OCI-LY7 (cell line): Measurements from ENCODE around the gene SPATS2L. TPM values are rescaled to one million over a fixed set of nuclear protein-coding genes. Genes with fewer than 3 reads are reported as not detected.

Experiments
- BruUV-seq: library from RNA; stranded (reverse); fragments of 400-500 nt; replicated peaks from 2 replicates; lab custom pipeline; 2021; lab: Mats Ljungman, UMichigan
- CTCF ChIA-PET: fragments of 300-600 bp; sonication (Branson Sonifier 250); formaldehyde crosslinking; loops from one replicate; lab custom pipeline; 2022; ENCODE audit warnings: antibody characterized with exemption; ENCODE audit not compliant: unreplicated experiment; lab: Charles Lee
- POLR2A ChIA-PET: fragments of 300-600 bp; sonication (Branson Sonifier 250); formaldehyde crosslinking; loops from one replicate; lab custom pipeline; 2022; ENCODE audit warnings: antibody characterized with exemption; lab: Charles Lee
- DNase-seq: peaks from one replicate; pipeline ENCODE4 v3.0.0-alpha.2; 2015; ENCODE audit warnings: low spot score
- H2AFZ ChIP-seq: fragments of 200-600 bp; sonication (generic), shearing (Covaris generic); 2 replicates; pipeline ENCODE4 v1.6.1; 2014; ENCODE audit warnings: mild to moderate bottlenecking, antibody characterized with exemption, low read length, moderate library complexity
- H3K27ac ChIP-seq: fragments of 200-600 bp; sonication (generic); 2 replicates; pipeline ENCODE4 v1.5.1; 2014; ENCODE audit warnings: mixed run types, low read depth, mild to moderate bottlenecking, moderate library complexity, low read length, inconsistent platforms; ENCODE audit not compliant: poor library complexity, severe bottlenecking
- H3K36me3 ChIP-seq: fragments of 200-600 bp; sonication (generic); 2 replicates; pipeline ENCODE4 v1.6.1; 2014; ENCODE audit warnings: mild to moderate bottlenecking, antibody characterized with exemption, low read length, moderate library complexity, mixed read lengths; ENCODE audit not compliant: insufficient read depth
- H3K4me1 ChIP-seq: fragments of 200-600 bp; sonication (generic); 2 replicates; pipeline ENCODE4 v1.5.1; 2014; ENCODE audit warnings: mild to moderate bottlenecking, low read length; ENCODE audit not compliant: insufficient read depth, poor library complexity, severe bottlenecking
- H3K4me2 ChIP-seq: fragments of 200-600 bp; sonication (generic); 2 replicates; pipeline ENCODE4 v1.6.1; 2014; ENCODE audit warnings: mild to moderate bottlenecking, low read length
- H3K4me3 ChIP-seq: fragments of 200-600 bp; sonication (generic); 2 replicates; pipeline ENCODE4 v1.5.1; 2014; ENCODE audit warnings: mild to moderate bottlenecking, low read depth, low read length; ENCODE audit not compliant: poor library complexity, severe bottlenecking
- H3K79me2 ChIP-seq: fragments of 200-600 bp; sonication (generic); 2 replicates; pipeline ENCODE4 v1.6.1; 2016; ENCODE audit warnings: low read depth, mild to moderate bottlenecking, low read length, moderate library complexity, mixed read lengths; ENCODE audit not compliant: insufficient read depth
- H3K9me2 ChIP-seq: fragments of 200-600 bp; sonication (generic); 2 replicates; pipeline ENCODE4 v1.6.1; 2016; ENCODE audit warnings: mild to moderate bottlenecking, low read length, mixed read lengths; ENCODE audit not compliant: insufficient read depth
- H3K9me3 ChIP-seq: fragments of 200-600 bp; sonication (generic); 2 replicates; pipeline ENCODE4 v1.6.1; 2014; ENCODE audit warnings: mild to moderate bottlenecking, mixed run types, low read length, mixed read lengths
- H4K20me1 ChIP-seq: fragments of 200-600 bp; sonication (generic); 2 replicates; pipeline ENCODE4 v1.6.1; 2014; ENCODE audit warnings: mild to moderate bottlenecking, antibody characterized with exemption, low read length, moderate library complexity, mixed read lengths; ENCODE audit not compliant: insufficient read depth
- EZH2phosphoT487 ChIP-seq: fragments of 200-600 bp; sonication (generic); IDR thresholded peaks from 2 replicates; pipeline ENCODE4 v1.6.1; 2018; ENCODE audit warnings: low read depth, borderline replicate concordance, mild to moderate bottlenecking, mixed run types, antibody characterized with exemption, low read length, moderate library complexity, mixed read lengths
- intact Hi-C: fragments of 100-400 bp; cut with micrococcal nuclease; formaldehyde crosslinking; loops from one replicate; pipeline ENCODE4 v1.10.0; 2022; ENCODE audit not compliant: unreplicated experiment
- total RNA-seq, 2 experiments: library from RNA; depleted of rRNA in 1 of 2; stranded (reverse); fragments of >200 nt in 1 of 2; shearing (Covaris generic) in 1 of 2; gene quantifications; 2 replicates each; pipeline ENCODE4 v1.2.3, GENCODE V29; 2014 to 2022
- TF ChIP-seq, protein P1 (sequence below): fragments of 200-600 bp; sonication (generic); conservative IDR thresholded peaks from 2 replicates; pipeline ENCODE4 v1.5.1; 2014; ENCODE audit warnings: mild to moderate bottlenecking, antibody characterized with exemption, low read length, moderate library complexity, mixed read lengths

SPATS2L gene
- total RNA-seq, 2 experiments from 2014 or later: 3.1 to 5.2 TPM

DNA sequence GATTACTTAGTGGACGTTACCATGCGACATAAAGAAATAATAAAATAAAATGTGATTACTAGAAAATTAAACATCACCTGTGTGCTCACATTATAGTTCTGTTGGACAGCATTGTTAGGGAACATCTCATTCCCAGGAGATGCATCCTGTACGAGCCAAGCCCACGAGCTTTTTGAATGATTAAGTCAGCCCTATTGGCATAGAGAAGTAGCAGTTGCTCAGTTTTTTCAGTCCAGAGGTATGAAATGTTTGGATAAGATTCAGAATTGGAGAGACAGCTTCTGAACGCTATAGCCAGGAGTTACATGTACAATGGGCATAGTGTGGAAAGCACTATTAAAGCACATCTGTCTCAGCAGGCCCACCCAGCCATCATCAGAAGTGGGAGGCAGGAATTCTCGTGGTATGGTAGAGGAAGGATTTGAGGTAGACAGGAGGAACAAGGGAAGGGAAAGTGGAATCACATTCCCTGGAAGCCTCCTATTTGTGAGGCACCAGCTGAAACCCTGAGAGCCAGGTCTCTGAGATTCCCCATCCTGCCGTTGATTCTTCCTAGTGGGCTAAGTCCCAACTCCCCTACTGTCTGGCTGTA lies 8.6 kb downstream of the SPATS2L start:
- CTCF ChIA-PET: no interaction called here
- no peaks in the 10 kb centered on the region for H3K4me1 ChIP-seq
- intact Hi-C loops: no loop called here

GRCh38 chr2:200317975-200318374 lies 11.5 kb downstream of the SPATS2L start:
- no peak for DNase-seq
- Histone ChIP-seq H3K4me1 (no peaks in the 10 kb centered on the region), H3K36me3 (no peaks in the 10 kb centered on the region), H3K9me3 (no peaks in the 10 kb centered on the region), H3K79me2 (no peaks in the 10 kb centered on the region), H3K27ac (no peak overlapping the region), H3K4me3 (no peak overlapping the region), H4K20me1 (no peaks in the 10 kb centered on the region), H2AFZ (no peak overlapping the region), H3K4me2 (no peak overlapping the region), H3K9me2 (no peaks in the 10 kb centered on the region)
- ChIA-PET POLR2A (no interaction called here), CTCF (no interaction called here)
- TF ChIP-seq, protein P1, sequence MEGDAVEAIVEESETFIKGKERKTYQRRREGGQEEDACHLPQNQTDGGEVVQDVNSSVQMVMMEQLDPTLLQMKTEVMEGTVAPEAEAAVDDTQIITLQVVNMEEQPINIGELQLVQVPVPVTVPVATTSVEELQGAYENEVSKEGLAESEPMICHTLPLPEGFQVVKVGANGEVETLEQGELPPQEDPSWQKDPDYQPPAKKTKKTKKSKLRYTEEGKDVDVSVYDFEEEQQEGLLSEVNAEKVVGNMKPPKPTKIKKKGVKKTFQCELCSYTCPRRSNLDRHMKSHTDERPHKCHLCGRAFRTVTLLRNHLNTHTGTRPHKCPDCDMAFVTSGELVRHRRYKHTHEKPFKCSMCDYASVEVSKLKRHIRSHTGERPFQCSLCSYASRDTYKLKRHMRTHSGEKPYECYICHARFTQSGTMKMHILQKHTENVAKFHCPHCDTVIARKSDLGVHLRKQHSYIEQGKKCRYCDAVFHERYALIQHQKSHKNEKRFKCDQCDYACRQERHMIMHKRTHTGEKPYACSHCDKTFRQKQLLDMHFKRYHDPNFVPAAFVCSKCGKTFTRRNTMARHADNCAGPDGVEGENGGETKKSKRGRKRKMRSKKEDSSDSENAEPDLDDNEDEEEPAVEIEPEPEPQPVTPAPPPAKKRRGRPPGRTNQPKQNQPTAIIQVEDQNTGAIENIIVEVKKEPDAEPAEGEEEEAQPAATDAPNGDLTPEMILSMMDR: no peak
- no peak for TF ChIP-seq EZH2phosphoT487
- BruUV-seq: no TSS peak
- intact Hi-C loops: no loop called here

More for the DNA sequence above, 8.6 kb downstream of the SPATS2L start:
- POLR2A ChIA-PET: interaction anchor here (0.6 kb wide), 1 partner anchor 166 kb away, joined by 3 read pairs; no protein-coding TSS in a partner anchor
- no peaks in the 10 kb centered on the region for H3K36me3 ChIP-seq
- no peaks in the 10 kb centered on the region for H3K9me2 ChIP-seq
- no peak overlapping the region for H3K4me3 ChIP-seq
- H3K27ac ChIP-seq: no peak overlapping the region
- H2AFZ ChIP-seq: no peak overlapping the region
- no peaks in the 10 kb centered on the region for H3K79me2 ChIP-seq
- H3K4me2 ChIP-seq: no peak overlapping the region
- no peak for TF ChIP-seq EZH2phosphoT487
- TF ChIP-seq, protein P1: no peak
- BruUV-seq: no TSS peak
- H4K20me1 ChIP-seq: no peaks in the 10 kb centered on the region
- H3K9me3 ChIP-seq: no peaks in the 10 kb centered on the region
- no peak for DNase-seq

DNA sequence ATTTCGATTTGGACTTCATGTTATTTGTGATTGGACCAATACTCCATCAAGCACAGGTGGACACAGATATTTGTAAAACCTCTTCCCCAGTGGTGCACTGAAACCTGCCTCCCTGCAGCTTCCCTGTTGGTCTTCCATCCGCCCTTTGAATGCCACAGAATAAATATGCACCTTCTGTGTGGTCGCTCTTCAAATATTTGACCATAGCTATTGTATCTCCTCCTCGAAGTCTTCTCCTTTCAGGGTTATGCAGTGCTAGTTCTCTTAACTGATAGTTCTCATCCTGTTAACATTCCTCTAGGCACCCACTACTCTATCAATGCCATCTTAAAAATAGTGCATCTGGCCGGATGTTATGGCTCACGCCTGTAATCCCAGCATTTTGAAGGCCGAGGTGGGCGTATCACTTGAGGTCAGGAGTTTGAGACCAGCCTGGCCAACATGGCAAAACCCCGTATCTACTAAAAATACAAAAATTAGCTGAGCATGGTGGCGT lies 12.5 kb downstream of the SPATS2L start:
- no TSS peak for BruUV-seq
- H2AFZ ChIP-seq: no peak overlapping the region
- no peak overlapping the region for H3K4me3 ChIP-seq
- DNase-seq: no peak
- no peaks in the 10 kb centered on the region for H4K20me1 ChIP-seq
- no peaks in the 10 kb centered on the region for H3K4me1 ChIP-seq
- ChIA-PET POLR2A (interaction anchor here (0.5 to 0.7 kb wide), 3 partner anchors 49 to 365 kb away, joined by 3 to 5 read pairs (median 3); no protein-coding TSS in a partner anchor), CTCF (no interaction called here)
- H3K4me2 ChIP-seq: no peak overlapping the region
- no peaks in the 10 kb centered on the region for H3K9me2 ChIP-seq
- TF ChIP-seq, protein P1: no peak
- no peak for TF ChIP-seq EZH2phosphoT487
- no peak overlapping the region for H3K27ac ChIP-seq
- H3K9me3 ChIP-seq: no peaks in the 10 kb centered on the region
- H3K36me3 ChIP-seq: no peaks in the 10 kb centered on the region
- H3K79me2 ChIP-seq: no peaks in the 10 kb centered on the region
- intact Hi-C loops: no loop called here
